K562 (cell line): ENCODE results near the gene MAD1L1. TPM values are rescaled to one million over a fixed set of nuclear protein-coding genes. Genes with fewer than 3 reads are reported as not detected.

Experiments used
- CBX3 ChIP-seq, 2 experiments: IDR thresholded peaks; 1 replicate in 1 of 2; 2 replicates in 1 of 2; pipeline ENCODE4 v1.6.1; 2012; ENCODE audit warnings: inconsistent platforms in 2 of 2, low read length in 2 of 2, borderline replicate concordance in 1 of 2, control low read depth in 1 of 2
- ESRRA ChIP-seq: fragments of 450-650 bp; IDR thresholded peaks from 2 replicates; pipeline ENCODE4 v1.6.1; 2014; ENCODE audit warnings: low read depth, mild to moderate bottlenecking, moderate library complexity, borderline replicate concordance
- POLR2G ChIP-seq: fragments of 200-400 bp; formaldehyde crosslinking; IDR thresholded peaks from 2 replicates; pipeline ENCODE4 v1.6.1; 2017; ENCODE audit warnings: low read depth, mild to moderate bottlenecking, antibody characterized with exemption, low read length, moderate library complexity
- polyA plus RNA-seq, 8 experiments: library from polyadenylated mRNA; depleted of rRNA in 4 of 8; stranded (reverse) in 5 of 8; unstranded in 3 of 8; fragments of >200 nt; fragmentation: Nextera tagmentation in 2 of 8; fragmentation: Illumina TruSeq in 1 of 8; extraction: Ambion mirVana in 2 of 8; extraction: Trizol in 1 of 8; gene quantifications; 2 replicates each; pipeline versions ENCODE4 v1.2.1 to v1.2.3, GENCODE V29; 2011 to 2014; ENCODE audit warnings: inconsistent platforms in 1 of 8, missing spikeins in 1 of 8
- total RNA-seq, 7 experiments: library from RNA; depleted of rRNA in 6 of 7; stranded (reverse); fragments of >200 nt in 6 of 7; fragmentation: Illumina TruSeq in 2 of 7; extraction: Trizol in 2 of 7; gene quantifications; 2 replicates each; pipeline versions ENCODE4 v1.2.1 to v1.2.3, GENCODE V29; 2011 to 2021; ENCODE audit warnings: low replicate concordance in 1 of 7
- TF ChIP-seq, protein P1 (sequence below): fragments of 450-650 bp; IDR thresholded peaks from 2 replicates; pipeline ENCODE4 v1.6.1; 2016; ENCODE audit warnings: mild to moderate bottlenecking, moderate library complexity
- TF ChIP-seq, protein P2 (sequence below): fragments of 450-650 bp; IDR thresholded peaks from 2 replicates; pipeline ENCODE4 v1.6.1; 2016; ENCODE audit warnings: antibody characterized with exemption
- TF ChIP-seq, protein P3 (sequence below): fragments of 450-650 bp; formaldehyde crosslinking; conservative IDR thresholded peaks from 2 replicates; pipeline ENCODE4 v1.4.0; 2022; ENCODE audit warnings: mild to moderate bottlenecking, missing genetic modification characterization

Gene MAD1L1
- total and polyA plus RNA-seq, 9 of the 15 experiments (the other 6 are each of a cell fraction or from before 2014, with no cell fraction given), result 1.7 to 89.7 (median 18.0) TPM

DNA sequence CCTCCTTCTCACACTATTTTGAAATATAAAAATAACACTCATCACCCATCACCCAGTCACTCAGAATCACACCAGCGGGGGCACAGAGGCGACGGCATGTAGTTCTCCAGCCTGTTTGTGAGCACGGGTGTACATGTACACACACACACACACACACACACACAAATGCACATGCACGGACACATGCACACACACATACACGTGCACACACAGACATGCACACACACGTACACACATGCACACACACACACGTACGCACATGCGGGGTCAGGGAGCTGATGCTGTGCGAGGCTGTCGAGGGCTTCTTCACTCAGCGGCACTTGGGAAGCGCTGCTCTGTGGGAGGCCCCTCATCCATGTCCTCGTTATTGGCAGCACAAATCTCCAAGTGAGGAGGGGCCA lies 383.8 kb downstream of the MAD1L1 start (continued):
- TF ChIP-seq, protein P1, sequence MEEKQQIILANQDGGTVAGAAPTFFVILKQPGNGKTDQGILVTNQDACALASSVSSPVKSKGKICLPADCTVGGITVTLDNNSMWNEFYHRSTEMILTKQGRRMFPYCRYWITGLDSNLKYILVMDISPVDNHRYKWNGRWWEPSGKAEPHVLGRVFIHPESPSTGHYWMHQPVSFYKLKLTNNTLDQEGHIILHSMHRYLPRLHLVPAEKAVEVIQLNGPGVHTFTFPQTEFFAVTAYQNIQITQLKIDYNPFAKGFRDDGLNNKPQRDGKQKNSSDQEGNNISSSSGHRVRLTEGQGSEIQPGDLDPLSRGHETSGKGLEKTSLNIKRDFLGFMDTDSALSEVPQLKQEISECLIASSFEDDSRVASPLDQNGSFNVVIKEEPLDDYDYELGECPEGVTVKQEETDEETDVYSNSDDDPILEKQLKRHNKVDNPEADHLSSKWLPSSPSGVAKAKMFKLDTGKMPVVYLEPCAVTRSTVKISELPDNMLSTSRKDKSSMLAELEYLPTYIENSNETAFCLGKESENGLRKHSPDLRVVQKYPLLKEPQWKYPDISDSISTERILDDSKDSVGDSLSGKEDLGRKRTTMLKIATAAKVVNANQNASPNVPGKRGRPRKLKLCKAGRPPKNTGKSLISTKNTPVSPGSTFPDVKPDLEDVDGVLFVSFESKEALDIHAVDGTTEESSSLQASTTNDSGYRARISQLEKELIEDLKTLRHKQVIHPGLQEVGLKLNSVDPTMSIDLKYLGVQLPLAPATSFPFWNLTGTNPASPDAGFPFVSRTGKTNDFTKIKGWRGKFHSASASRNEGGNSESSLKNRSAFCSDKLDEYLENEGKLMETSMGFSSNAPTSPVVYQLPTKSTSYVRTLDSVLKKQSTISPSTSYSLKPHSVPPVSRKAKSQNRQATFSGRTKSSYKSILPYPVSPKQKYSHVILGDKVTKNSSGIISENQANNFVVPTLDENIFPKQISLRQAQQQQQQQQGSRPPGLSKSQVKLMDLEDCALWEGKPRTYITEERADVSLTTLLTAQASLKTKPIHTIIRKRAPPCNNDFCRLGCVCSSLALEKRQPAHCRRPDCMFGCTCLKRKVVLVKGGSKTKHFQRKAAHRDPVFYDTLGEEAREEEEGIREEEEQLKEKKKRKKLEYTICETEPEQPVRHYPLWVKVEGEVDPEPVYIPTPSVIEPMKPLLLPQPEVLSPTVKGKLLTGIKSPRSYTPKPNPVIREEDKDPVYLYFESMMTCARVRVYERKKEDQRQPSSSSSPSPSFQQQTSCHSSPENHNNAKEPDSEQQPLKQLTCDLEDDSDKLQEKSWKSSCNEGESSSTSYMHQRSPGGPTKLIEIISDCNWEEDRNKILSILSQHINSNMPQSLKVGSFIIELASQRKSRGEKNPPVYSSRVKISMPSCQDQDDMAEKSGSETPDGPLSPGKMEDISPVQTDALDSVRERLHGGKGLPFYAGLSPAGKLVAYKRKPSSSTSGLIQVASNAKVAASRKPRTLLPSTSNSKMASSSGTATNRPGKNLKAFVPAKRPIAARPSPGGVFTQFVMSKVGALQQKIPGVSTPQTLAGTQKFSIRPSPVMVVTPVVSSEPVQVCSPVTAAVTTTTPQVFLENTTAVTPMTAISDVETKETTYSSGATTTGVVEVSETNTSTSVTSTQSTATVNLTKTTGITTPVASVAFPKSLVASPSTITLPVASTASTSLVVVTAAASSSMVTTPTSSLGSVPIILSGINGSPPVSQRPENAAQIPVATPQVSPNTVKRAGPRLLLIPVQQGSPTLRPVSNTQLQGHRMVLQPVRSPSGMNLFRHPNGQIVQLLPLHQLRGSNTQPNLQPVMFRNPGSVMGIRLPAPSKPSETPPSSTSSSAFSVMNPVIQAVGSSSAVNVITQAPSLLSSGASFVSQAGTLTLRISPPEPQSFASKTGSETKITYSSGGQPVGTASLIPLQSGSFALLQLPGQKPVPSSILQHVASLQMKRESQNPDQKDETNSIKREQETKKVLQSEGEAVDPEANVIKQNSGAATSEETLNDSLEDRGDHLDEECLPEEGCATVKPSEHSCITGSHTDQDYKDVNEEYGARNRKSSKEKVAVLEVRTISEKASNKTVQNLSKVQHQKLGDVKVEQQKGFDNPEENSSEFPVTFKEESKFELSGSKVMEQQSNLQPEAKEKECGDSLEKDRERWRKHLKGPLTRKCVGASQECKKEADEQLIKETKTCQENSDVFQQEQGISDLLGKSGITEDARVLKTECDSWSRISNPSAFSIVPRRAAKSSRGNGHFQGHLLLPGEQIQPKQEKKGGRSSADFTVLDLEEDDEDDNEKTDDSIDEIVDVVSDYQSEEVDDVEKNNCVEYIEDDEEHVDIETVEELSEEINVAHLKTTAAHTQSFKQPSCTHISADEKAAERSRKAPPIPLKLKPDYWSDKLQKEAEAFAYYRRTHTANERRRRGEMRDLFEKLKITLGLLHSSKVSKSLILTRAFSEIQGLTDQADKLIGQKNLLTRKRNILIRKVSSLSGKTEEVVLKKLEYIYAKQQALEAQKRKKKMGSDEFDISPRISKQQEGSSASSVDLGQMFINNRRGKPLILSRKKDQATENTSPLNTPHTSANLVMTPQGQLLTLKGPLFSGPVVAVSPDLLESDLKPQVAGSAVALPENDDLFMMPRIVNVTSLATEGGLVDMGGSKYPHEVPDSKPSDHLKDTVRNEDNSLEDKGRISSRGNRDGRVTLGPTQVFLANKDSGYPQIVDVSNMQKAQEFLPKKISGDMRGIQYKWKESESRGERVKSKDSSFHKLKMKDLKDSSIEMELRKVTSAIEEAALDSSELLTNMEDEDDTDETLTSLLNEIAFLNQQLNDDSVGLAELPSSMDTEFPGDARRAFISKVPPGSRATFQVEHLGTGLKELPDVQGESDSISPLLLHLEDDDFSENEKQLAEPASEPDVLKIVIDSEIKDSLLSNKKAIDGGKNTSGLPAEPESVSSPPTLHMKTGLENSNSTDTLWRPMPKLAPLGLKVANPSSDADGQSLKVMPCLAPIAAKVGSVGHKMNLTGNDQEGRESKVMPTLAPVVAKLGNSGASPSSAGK, result no peak
- TF ChIP-seq POLR2G, result peak; percentile 41; the same call in 1 of the 2 replicates
- no peak for TF ChIP-seq CBX3 (IDR thresholded peaks at IDR 0.05; ENCODE audit: borderline replicate concordance in 1 of 2, low read length in 2 of 2)
- TF ChIP-seq, protein P2, sequence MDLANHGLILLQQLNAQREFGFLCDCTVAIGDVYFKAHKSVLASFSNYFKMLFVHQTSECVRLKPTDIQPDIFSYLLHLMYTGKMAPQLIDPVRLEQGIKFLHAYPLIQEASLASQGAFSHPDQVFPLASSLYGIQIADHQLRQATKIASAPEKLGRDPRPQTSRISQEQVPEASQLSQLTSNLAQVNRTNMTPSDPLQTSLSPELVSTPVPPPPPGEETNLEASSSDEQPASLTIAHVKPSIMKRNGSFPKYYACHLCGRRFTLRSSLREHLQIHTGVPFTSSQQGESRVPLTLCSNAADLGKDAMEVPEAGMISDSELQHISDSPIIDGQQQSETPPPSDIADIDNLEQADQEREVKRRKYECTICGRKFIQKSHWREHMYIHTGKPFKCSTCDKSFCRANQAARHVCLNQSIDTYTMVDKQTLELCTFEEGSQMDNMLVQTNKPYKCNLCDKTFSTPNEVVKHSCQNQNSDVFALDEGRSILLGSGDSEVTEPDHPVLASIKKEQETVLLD, result no peak
- TF ChIP-seq ESRRA, result no peak
- TF ChIP-seq, protein P3, sequence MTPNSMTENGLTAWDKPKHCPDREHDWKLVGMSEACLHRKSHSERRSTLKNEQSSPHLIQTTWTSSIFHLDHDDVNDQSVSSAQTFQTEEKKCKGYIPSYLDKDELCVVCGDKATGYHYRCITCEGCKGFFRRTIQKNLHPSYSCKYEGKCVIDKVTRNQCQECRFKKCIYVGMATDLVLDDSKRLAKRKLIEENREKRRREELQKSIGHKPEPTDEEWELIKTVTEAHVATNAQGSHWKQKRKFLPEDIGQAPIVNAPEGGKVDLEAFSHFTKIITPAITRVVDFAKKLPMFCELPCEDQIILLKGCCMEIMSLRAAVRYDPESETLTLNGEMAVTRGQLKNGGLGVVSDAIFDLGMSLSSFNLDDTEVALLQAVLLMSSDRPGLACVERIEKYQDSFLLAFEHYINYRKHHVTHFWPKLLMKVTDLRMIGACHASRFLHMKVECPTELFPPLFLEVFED (CRISPR knock-in tag), result no peak
